HepG2 (cell line): ENCODE data around the gene DLX4. TPM values are rescaled to one million over a fixed set of nuclear protein-coding genes. Genes with fewer than 3 reads are reported as not detected.

Source experiments
- ISL2 ChIP-seq: sonication (generic); formaldehyde crosslinking; IDR thresholded peaks from 2 replicates; pipeline ENCODE4 v1.5.0; 2020; ENCODE audit warnings: missing genetic modification reagents
- KMT2A ChIP-seq: sonication (generic); formaldehyde crosslinking; IDR thresholded peaks from 2 replicates; pipeline ENCODE4 v1.4.0; 2020; ENCODE audit warnings: missing genetic modification reagents
- MAFG ChIP-seq: sonication (generic); formaldehyde crosslinking; IDR thresholded peaks from 2 replicates; pipeline ENCODE4 v1.5.1; 2020; ENCODE audit warnings: mild to moderate bottlenecking, missing genetic modification reagents
- MED8 ChIP-seq: sonication (generic); formaldehyde crosslinking; IDR thresholded peaks from 2 replicates; pipeline ENCODE4 v1.8.1; 2023; ENCODE audit warnings: mild to moderate bottlenecking, missing genetic modification reagents; ENCODE audit not compliant: insufficient replicate concordance
- MIXL1 ChIP-seq: IDR thresholded peaks from 2 replicates; pipeline ENCODE4 v1.6.1; 2016
- NBN ChIP-seq: fragments of 450-650 bp; conservative IDR thresholded peaks from 2 replicates; pipeline ENCODE4 v1.6.1; 2017
- NR0B2 ChIP-seq: sonication (generic); formaldehyde crosslinking; IDR thresholded peaks from 2 replicates; pipeline ENCODE4 v1.4.0; 2020; ENCODE audit warnings: mild to moderate bottlenecking, missing genetic modification reagents
- SKI ChIP-seq: fragments of 450-650 bp; IDR thresholded peaks from one replicate; pipeline ENCODE4 v1.6.1; 2018; ENCODE audit warnings: mild to moderate bottlenecking; ENCODE audit not compliant: partially characterized antibody
- SP4 ChIP-seq: sonication (generic); formaldehyde crosslinking; IDR thresholded peaks from 2 replicates; pipeline ENCODE4 v1.8.1; 2023; ENCODE audit warnings: mild to moderate bottlenecking, missing genetic modification reagents
- TBX3 ChIP-seq: fragments of 450-650 bp; IDR thresholded peaks from 2 replicates; pipeline ENCODE4 v1.6.1; 2017; ENCODE audit warnings: antibody characterized with exemption, mild to moderate bottlenecking, inconsistent platforms, borderline replicate concordance
- TRIM24 ChIP-seq: sonication (generic); formaldehyde crosslinking; IDR thresholded peaks from 2 replicates; pipeline ENCODE4 v1.8.0; 2022; ENCODE audit warnings: mild to moderate bottlenecking, missing genetic modification reagents
- U2AF1 ChIP-seq: fragments of 200-400 bp; formaldehyde crosslinking; optimal IDR thresholded peaks from 2 replicates; pipeline ENCODE3; 2017; ENCODE audit warnings: mild to moderate bottlenecking, low read depth, low read length
- ZBTB2 ChIP-seq: sonication (generic); formaldehyde crosslinking; IDR thresholded peaks from 2 replicates; pipeline ENCODE4 v1.8.0; 2022; ENCODE audit warnings: low read depth, missing genetic modification reagents
- ZNF430 ChIP-seq: sonication (generic); formaldehyde crosslinking; IDR thresholded peaks from 2 replicates; pipeline ENCODE4 v1.9.0; 2021; ENCODE audit warnings: mild to moderate bottlenecking, missing genetic modification reagents
- ZNF691 ChIP-seq: sonication (generic); formaldehyde crosslinking; IDR thresholded peaks from 2 replicates; pipeline ENCODE4 v1.4.0; 2020; ENCODE audit warnings: missing genetic modification reagents, low read depth, mild to moderate bottlenecking, borderline replicate concordance
- ZNF747 ChIP-seq: sonication (generic); formaldehyde crosslinking; IDR thresholded peaks from 2 replicates; pipeline ENCODE4 v1.8.1; 2023; ENCODE audit warnings: missing genetic modification reagents, mild to moderate bottlenecking, borderline replicate concordance
- ZNF749 ChIP-seq: sonication (generic); formaldehyde crosslinking; IDR thresholded peaks from 2 replicates; pipeline ENCODE4 v1.8.0; 2022; ENCODE audit warnings: mild to moderate bottlenecking, missing genetic modification reagents, moderate library complexity, borderline replicate concordance
- ZNF83 ChIP-seq: sonication (generic); formaldehyde crosslinking; IDR thresholded peaks from 2 replicates; pipeline ENCODE4 v1.4.0; 2020; ENCODE audit warnings: missing genetic modification reagents, mild to moderate bottlenecking, borderline replicate concordance
- polyA plus RNA-seq, 8 experiments: library from polyadenylated mRNA; depleted of rRNA in 3 of 8; stranded (reverse) in 7 of 8; unstranded in 1 of 8; fragments of >200 nt; fragmentation: Illumina TruSeq in 4 of 8; extraction: Trizol in 4 of 8; gene quantifications; 2 replicates each; pipeline versions ENCODE4 v1.2.1 to v1.2.3, GENCODE V29; 2011 to 2016; ENCODE audit warnings: low read depth in 4 of 8, missing spikeins in 1 of 8, mixed read lengths in 1 of 8; ENCODE audit not compliant: insufficient read depth in 1 of 8
- total RNA-seq, 5 experiments: library from RNA; depleted of rRNA; stranded (reverse); fragments of >200 nt; fragmentation: Illumina TruSeq; extraction: Trizol; gene quantifications; 2 replicates each; pipeline ENCODE4 v1.2.3, GENCODE V29; 2016; ENCODE audit warnings: low read depth in 1 of 5
- TF ChIP-seq, protein P1 (sequence below): sonication (generic); formaldehyde crosslinking; IDR thresholded peaks from 2 replicates; pipeline ENCODE4 v1.5.1; 2020; ENCODE audit warnings: mild to moderate bottlenecking, missing genetic modification reagents
- TF ChIP-seq, protein P2 (sequence below): sonication (generic); formaldehyde crosslinking; IDR thresholded peaks from 2 replicates; pipeline ENCODE4 v1.9.0; 2021; ENCODE audit warnings: missing genetic modification reagents, borderline replicate concordance

DLX4 gene
- total and polyA plus RNA-seq, 2 of the 13 experiments (the other 11 are each of a cell fraction or from before 2014, with no cell fraction given) = 0.55 to 2.3 TPM

DNA sequence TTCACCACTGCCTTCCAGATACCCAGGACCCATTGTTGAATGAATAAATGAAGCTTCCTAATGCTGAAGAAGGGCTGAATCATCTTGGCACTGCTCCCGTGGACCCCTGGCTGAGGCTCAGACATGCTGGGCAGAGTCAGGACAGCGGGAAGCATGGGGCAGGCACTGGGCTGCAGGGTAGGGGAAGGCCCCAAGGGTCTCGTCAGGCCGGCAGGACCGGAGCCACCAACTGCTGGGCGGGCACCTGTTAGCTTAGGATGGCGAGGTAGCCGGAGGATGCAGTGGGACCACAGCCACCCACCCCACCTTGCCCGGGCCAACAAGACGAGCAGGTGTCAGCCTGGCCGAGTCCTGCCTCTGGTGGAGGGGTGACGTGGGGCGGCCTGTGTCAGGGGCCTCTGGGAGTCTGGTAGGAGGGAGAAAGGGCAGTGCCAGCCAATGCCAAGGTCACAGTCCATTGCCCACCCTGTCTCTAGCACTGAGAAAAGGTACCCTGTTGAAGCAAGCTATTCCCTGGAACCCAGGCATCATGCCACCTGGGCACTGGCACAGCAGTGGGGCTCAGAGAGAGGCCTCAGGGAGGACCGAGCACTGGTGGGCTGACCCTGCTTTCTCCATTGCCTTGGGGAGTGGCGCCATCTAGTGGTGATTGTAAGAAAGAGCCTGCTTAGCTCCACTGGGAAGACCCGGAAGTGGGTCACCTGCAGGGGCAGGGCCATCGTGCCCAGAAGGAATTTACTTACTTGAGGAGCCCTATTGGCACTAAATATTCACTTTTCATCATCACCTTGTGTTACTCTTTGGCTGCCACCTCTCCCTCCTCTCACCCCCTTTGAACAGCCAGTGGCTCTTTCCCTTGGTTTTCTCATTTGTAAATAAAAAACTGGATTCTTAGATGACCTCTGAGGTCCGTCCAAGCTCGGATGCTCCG lies 29.0 kb downstream of the DLX4 start (continued):
- TF ChIP-seq ZBTB2 (CRISPR knock-in tag) = no peak
- no peak for TF ChIP-seq ISL2 (CRISPR knock-in tag)
- TF ChIP-seq ZNF747 (CRISPR knock-in tag) = no peak
- no peak for TF ChIP-seq MAFG
- TF ChIP-seq KMT2A = no peak
- TF ChIP-seq TRIM24 (CRISPR knock-in tag) = 0 out of 2 replicates have a peak, but pooled peaks have one; percentile 28
- peak; percentile 35 for TF ChIP-seq U2AF1
- TF ChIP-seq SKI = no peak
- TF ChIP-seq, protein P1, sequence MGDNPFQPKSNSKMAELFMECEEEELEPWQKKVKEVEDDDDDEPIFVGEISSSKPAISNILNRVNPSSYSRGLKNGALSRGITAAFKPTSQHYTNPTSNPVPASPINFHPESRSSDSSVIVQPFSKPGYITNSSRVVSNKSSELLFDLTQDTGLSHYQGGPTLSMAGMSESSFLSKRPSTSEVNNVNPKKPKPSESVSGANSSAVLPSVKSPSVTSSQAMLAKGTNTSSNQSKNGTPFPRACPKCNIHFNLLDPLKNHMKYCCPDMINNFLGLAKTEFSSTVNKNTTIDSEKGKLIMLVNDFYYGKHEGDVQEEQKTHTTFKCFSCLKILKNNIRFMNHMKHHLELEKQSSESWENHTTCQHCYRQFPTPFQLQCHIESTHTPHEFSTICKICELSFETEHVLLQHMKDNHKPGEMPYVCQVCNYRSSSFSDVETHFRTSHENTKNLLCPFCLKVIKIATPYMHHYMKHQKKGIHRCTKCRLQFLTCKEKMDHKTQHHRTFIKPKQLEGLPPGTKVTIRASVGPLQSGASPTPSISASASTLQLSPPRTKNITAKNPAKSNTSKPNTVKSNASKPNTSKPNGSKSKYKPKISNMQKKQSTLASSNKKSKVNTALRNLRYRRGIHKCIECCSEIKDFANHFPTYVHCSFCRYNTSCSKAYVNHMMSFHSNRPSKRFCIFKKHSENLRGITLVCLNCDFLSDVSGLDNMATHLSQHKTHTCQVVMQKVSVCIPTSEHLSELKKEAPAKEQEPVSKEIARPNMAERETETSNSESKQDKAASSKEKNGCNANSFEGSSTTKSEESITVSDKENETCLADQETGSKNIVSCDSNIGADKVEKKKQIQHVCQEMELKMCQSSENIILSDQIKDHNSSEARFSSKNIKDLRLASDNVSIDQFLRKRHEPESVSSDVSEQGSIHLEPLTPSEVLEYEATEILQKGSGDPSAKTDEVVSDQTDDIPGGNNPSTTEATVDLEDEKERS (CRISPR knock-in tag) = no peak
- TF ChIP-seq TBX3 = no peak
- TF ChIP-seq ZNF83 (CRISPR knock-in tag) = 0 out of 2 replicates have a peak, but pooled peaks have one; percentile 70
- TF ChIP-seq NBN = no peak
- no peak for TF ChIP-seq ZNF749
- peak; percentile 76; the same call in 1 of the 2 replicates for TF ChIP-seq ZNF691 (CRISPR knock-in tag)
- no peak for TF ChIP-seq ZNF430 (CRISPR knock-in tag)
- 0 out of 2 replicates have a peak, but pooled peaks have one; percentile 22 for TF ChIP-seq MIXL1 (CRISPR knock-in tag)
- TF ChIP-seq MED8 (CRISPR knock-in tag) = no peak
- TF ChIP-seq, protein P2, sequence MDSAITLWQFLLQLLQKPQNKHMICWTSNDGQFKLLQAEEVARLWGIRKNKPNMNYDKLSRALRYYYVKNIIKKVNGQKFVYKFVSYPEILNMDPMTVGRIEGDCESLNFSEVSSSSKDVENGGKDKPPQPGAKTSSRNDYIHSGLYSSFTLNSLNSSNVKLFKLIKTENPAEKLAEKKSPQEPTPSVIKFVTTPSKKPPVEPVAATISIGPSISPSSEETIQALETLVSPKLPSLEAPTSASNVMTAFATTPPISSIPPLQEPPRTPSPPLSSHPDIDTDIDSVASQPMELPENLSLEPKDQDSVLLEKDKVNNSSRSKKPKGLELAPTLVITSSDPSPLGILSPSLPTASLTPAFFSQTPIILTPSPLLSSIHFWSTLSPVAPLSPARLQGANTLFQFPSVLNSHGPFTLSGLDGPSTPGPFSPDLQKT (CRISPR knock-in tag) = no peak
- TF ChIP-seq NR0B2 (CRISPR knock-in tag) = no peak
- no peak for TF ChIP-seq SP4 (CRISPR knock-in tag)
